Activated T-cell treated with anti-CD3 and anti-CD28 coated beads, Interleukin-2, amount 50 U/mL, for 72 hours (primary cell): Measurements from ENCODE around the gene CDNF. TPM values are rescaled to one million over a fixed set of nuclear protein-coding genes. Genes with fewer than 3 reads are reported as not detected.
A peak's percentile ranks its signal among the peaks of the same experiment; 100 is the strongest.
"Not testable (repeated sequence)": the region's sequence is repeated elsewhere in the genome, so short reads cannot be mapped to it uniquely, and the experiment has no call there.

ENCODE experiments used
- ATAC-seq, 2 donors: fragments of 150-1000 bp; cut with Tn5 transposase; replicated peaks in 1 of 2; 2 replicates each; pipeline ENCODE4 v1.10.0; 2021; ENCODE audit warnings: moderate library complexity in 2 of 2, mild to moderate bottlenecking in 1 of 2
- DNase-seq, 2 donors: peaks; one replicate each; pipeline ENCODE4 v3.0.0; 2021 to 2022; ENCODE audit warnings: mixed read lengths in 1 of 2
- H3K27ac Mint-ChIP-seq: one replicate; pipeline ENCODE4 v1.8.0; 2022; ENCODE audit warnings: mild to moderate bottlenecking, moderate library complexity, mixed read lengths
- H3K27me3 Mint-ChIP-seq: one replicate; pipeline ENCODE4 v1.8.0; 2022; ENCODE audit warnings: low read depth, mixed read lengths
- H3K36me3 Mint-ChIP-seq, 2 donors: one replicate each; pipeline ENCODE4 v1.8.0; 2022; ENCODE audit warnings: mixed read lengths in 2 of 2, mild to moderate bottlenecking in 1 of 2; ENCODE audit not compliant: insufficient read depth in 2 of 2
- H3K4me1 Mint-ChIP-seq: one replicate; pipeline ENCODE4 v1.8.0; 2022; ENCODE audit warnings: low read depth, mixed read lengths
- H3K4me3 Mint-ChIP-seq, 2 donors: one replicate each; pipeline ENCODE4 v1.8.0; 2022; ENCODE audit warnings: mild to moderate bottlenecking in 2 of 2, mixed read lengths in 2 of 2, moderate library complexity in 2 of 2
- H3K9me3 Mint-ChIP-seq, 2 donors: one replicate each; pipeline ENCODE4 v1.8.0; 2022; ENCODE audit warnings: mixed read lengths in 2 of 2
- total RNA-seq, 2 donors: library from RNA; stranded (reverse); gene quantifications; one replicate each; pipeline ENCODE4 v1.2.3, GENCODE V29; 2022

CDNF gene
- total RNA-seq, 2 donors from 2014 or later, result 2.9 to 3.2 TPM

GRCh38 chr10:14826076-14826829 lies 11.6 kb downstream of the CDNF start:
- Mint-ChIP-seq H3K27me3 (peaks cover 13% of the 10 kb centered on the region), H3K36me3 (no peaks in the 10 kb centered on the region), H3K27ac (peak overlapping the region; percentile 7), H3K9me3 (no peaks in the 10 kb centered on the region), H3K4me1 (peaks cover 6% of the 10 kb centered on the region), H3K4me3 (no peak overlapping the region)
- ATAC-seq (no peak), DNase-seq (no peak)

- Mint-ChIP-seq H3K36me3 (no peaks in the 10 kb centered on the region), H3K4me1 (peaks cover 6% of the 10 kb centered on the region), H3K27ac (no peak overlapping the region), H3K9me3 (no peaks in the 10 kb centered on the region), H3K27me3 (peaks cover 13% of the 10 kb centered on the region), H3K4me3 (no peak overlapping the region)
- DNase-seq (no peak), ATAC-seq (no peak)
Measured at GRCh38 chr10:14823966-14824365, 13.9 kb downstream of the CDNF start.

GRCh38 chr10:14822879-14823755 lies 14.7 kb downstream of the CDNF start:
- Mint-ChIP-seq H3K4me1 (peaks cover 6% of the 10 kb centered on the region), H3K36me3 (no peaks in the 10 kb centered on the region), H3K27ac (peak overlapping the region; percentile 79), H3K27me3 (peaks cover 13% of the 10 kb centered on the region), H3K9me3 (no peaks in the 10 kb centered on the region), H3K4me3 (no peak overlapping the region)
- DNase-seq (peak; percentile 37 to 40), ATAC-seq (no peak)

- no peak for DNase-seq
- Mint-ChIP-seq H3K9me3 (no peaks in the 10 kb centered on the region), H3K36me3 (no peaks in the 10 kb centered on the region), H3K4me3 (no peak overlapping the region), H3K27ac (no peak overlapping the region), H3K4me1 (peaks cover 6% of the 10 kb centered on the region), H3K27me3 (peaks cover 13% of the 10 kb centered on the region)
- no peak for ATAC-seq
Measured at GRCh38 chr10:14821635-14822375, 16.0 kb downstream of the CDNF start.

GRCh38 chr10:14820775-14821154 lies 17.1 kb downstream of the CDNF start:
- no peaks in the 10 kb centered on the region for H3K36me3 Mint-ChIP-seq
- H3K4me1 Mint-ChIP-seq, result peaks cover 6% of the 10 kb centered on the region
- DNase-seq, result no peak
- no peak overlapping the region for H3K27ac Mint-ChIP-seq
- ATAC-seq, result no peak
- H3K27me3 Mint-ChIP-seq, result peaks cover 7% of the 10 kb centered on the region
- no peak overlapping the region for H3K4me3 Mint-ChIP-seq
- no peaks in the 10 kb centered on the region for H3K9me3 Mint-ChIP-seq

GRCh38 chr10:14820010-14820774 lies 17.6 kb downstream of the CDNF start:
- no peak overlapping the region for H3K4me3 Mint-ChIP-seq
- no peak overlapping the region for H3K27ac Mint-ChIP-seq
- H3K4me1 Mint-ChIP-seq, result peaks cover 6% of the 10 kb centered on the region
- H3K36me3 Mint-ChIP-seq, result no peaks in the 10 kb centered on the region
- H3K9me3 Mint-ChIP-seq, result no peaks in the 10 kb centered on the region
- peaks cover 2% of the 10 kb centered on the region for H3K27me3 Mint-ChIP-seq
- DNase-seq (no peak), ATAC-seq (no peak)

GRCh38 chr10:14816717-14817116 lies 21.1 kb downstream of the CDNF start:
- not testable (repeated sequence) for H3K9me3 Mint-ChIP-seq, H3K36me3 Mint-ChIP-seq, ATAC-seq, H3K27ac Mint-ChIP-seq, H3K4me3 Mint-ChIP-seq, H3K27me3 Mint-ChIP-seq, DNase-seq
- H3K4me1 Mint-ChIP-seq, result peaks cover 15% of the 10 kb centered on the region

GRCh38 chr10:14815681-14816080 lies 22.2 kb downstream of the CDNF start:
- Mint-ChIP-seq H3K4me1 (peaks cover 23% of the 10 kb centered on the region), H3K27me3 (no peaks in the 10 kb centered on the region), H3K27ac (no peak overlapping the region), H3K4me3 (no peak overlapping the region), H3K36me3 (no peaks in the 10 kb centered on the region), H3K9me3 (no peaks in the 10 kb centered on the region)
- ATAC-seq (no peak), DNase-seq (no peak)

- no peaks in the 10 kb centered on the region for H3K36me3 Mint-ChIP-seq
- H3K27ac Mint-ChIP-seq, result no peak overlapping the region
- no peaks in the 10 kb centered on the region for H3K27me3 Mint-ChIP-seq
- peak overlapping the region; percentile 61 to 68 for H3K4me3 Mint-ChIP-seq
- ATAC-seq (peak; percentile 52 to 75), DNase-seq (no peak)
- H3K4me1 Mint-ChIP-seq, result peaks cover 23% of the 10 kb centered on the region
- H3K9me3 Mint-ChIP-seq, result no peaks in the 10 kb centered on the region
Measured at GRCh38 chr10:14812271-14812670, 25.6 kb downstream of the CDNF start.

GRCh38 chr10:14810969-14811953 lies 26.6 kb downstream of the CDNF start:
- H3K36me3 Mint-ChIP-seq, result no peaks in the 10 kb centered on the region
- no peaks in the 10 kb centered on the region for H3K9me3 Mint-ChIP-seq
- ATAC-seq, result peak in 1 of 2 donors; percentile 59
- H3K27me3 Mint-ChIP-seq, result no peaks in the 10 kb centered on the region
- peak overlapping the region in 1 of 2 donors; percentile 60 for H3K4me3 Mint-ChIP-seq
- H3K27ac Mint-ChIP-seq, result peak overlapping the region; percentile 60
- no peak for DNase-seq
- peaks cover 23% of the 10 kb centered on the region for H3K4me1 Mint-ChIP-seq

- no peak for ATAC-seq
- no peaks in the 10 kb centered on the region for H3K27me3 Mint-ChIP-seq
- no peaks in the 10 kb centered on the region for H3K36me3 Mint-ChIP-seq
- H3K4me3 Mint-ChIP-seq, result no peak overlapping the region
- H3K4me1 Mint-ChIP-seq, result peaks cover 4% of the 10 kb centered on the region
- no peaks in the 10 kb centered on the region for H3K9me3 Mint-ChIP-seq
- DNase-seq, result no peak
- no peak overlapping the region for H3K27ac Mint-ChIP-seq
Measured at GRCh38 chr10:14806318-14806717, 31.5 kb downstream of the CDNF start.

GRCh38 chr10:14803827-14804226 lies 34.0 kb downstream of the CDNF start:
- no peak overlapping the region for H3K4me3 Mint-ChIP-seq
- ATAC-seq (no peak), DNase-seq (no peak)
- H3K4me1 Mint-ChIP-seq, result no peaks in the 10 kb centered on the region
- no peaks in the 10 kb centered on the region for H3K36me3 Mint-ChIP-seq
- no peaks in the 10 kb centered on the region for H3K9me3 Mint-ChIP-seq
- H3K27me3 Mint-ChIP-seq, result no peaks in the 10 kb centered on the region
- no peak overlapping the region for H3K27ac Mint-ChIP-seq
